ENCODE measurements around the gene FOXP4.

DNA sequence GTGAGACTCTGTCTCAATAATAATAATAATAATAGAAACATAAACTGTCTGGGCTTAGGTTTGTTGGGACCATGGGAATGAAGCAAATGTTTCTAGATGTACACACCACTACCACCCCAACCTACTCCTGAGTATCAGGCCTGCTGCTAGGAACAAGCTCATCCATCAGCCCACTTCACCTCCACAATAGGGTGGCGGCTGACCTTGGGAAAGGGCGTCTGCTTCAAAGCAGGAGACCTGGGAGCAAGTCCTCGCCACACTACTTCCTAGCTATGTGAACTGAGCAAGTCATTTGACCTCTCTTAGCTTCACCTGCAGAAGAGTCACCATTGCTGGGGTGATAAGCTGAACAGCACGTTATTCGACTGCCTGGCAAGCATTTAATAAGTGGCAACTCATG lies 3.1 kb upstream of the FOXP4 start:
- TF ChIP-seq, protein P1, sequence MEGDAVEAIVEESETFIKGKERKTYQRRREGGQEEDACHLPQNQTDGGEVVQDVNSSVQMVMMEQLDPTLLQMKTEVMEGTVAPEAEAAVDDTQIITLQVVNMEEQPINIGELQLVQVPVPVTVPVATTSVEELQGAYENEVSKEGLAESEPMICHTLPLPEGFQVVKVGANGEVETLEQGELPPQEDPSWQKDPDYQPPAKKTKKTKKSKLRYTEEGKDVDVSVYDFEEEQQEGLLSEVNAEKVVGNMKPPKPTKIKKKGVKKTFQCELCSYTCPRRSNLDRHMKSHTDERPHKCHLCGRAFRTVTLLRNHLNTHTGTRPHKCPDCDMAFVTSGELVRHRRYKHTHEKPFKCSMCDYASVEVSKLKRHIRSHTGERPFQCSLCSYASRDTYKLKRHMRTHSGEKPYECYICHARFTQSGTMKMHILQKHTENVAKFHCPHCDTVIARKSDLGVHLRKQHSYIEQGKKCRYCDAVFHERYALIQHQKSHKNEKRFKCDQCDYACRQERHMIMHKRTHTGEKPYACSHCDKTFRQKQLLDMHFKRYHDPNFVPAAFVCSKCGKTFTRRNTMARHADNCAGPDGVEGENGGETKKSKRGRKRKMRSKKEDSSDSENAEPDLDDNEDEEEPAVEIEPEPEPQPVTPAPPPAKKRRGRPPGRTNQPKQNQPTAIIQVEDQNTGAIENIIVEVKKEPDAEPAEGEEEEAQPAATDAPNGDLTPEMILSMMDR (IDR thresholded peaks at IDR 0.05; ENCODE audit: insufficient read depth, low read depth, low read length): no peak
- no peak for TF ChIP-seq EZH2 (IDR thresholded peaks at IDR 0.05; ENCODE audit: insufficient read depth, low read length)

Data from astrocyte (in vitro differentiated cells and primary cell).